ENCODE data around the gene AP5B1.

GRCh38 chr11:65817312-65817834 is 36.6 kb upstream of the AP5B1 start:
- TF ChIP-seq, protein P1, sequence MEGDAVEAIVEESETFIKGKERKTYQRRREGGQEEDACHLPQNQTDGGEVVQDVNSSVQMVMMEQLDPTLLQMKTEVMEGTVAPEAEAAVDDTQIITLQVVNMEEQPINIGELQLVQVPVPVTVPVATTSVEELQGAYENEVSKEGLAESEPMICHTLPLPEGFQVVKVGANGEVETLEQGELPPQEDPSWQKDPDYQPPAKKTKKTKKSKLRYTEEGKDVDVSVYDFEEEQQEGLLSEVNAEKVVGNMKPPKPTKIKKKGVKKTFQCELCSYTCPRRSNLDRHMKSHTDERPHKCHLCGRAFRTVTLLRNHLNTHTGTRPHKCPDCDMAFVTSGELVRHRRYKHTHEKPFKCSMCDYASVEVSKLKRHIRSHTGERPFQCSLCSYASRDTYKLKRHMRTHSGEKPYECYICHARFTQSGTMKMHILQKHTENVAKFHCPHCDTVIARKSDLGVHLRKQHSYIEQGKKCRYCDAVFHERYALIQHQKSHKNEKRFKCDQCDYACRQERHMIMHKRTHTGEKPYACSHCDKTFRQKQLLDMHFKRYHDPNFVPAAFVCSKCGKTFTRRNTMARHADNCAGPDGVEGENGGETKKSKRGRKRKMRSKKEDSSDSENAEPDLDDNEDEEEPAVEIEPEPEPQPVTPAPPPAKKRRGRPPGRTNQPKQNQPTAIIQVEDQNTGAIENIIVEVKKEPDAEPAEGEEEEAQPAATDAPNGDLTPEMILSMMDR (IDR thresholded peaks at IDR 0.05): no peak
- no peak for TF ChIP-seq POLR2A (IDR thresholded peaks at IDR 0.05)
